H1 (cell line): ENCODE measurements around the gene SNTG2. TPM values are rescaled to one million over a fixed set of nuclear protein-coding genes. Genes with fewer than 3 reads are reported as not detected.

Experiments
- EZH2 ChIP-seq: fragments of 200-600 bp; sonication (generic); IDR thresholded peaks from 2 replicates; pipeline ENCODE4 v1.7.1; 2012; ENCODE audit warnings: low read depth, mild to moderate bottlenecking, moderate library complexity, low read length, inconsistent platforms; ENCODE audit not compliant: severe bottlenecking
- TAF7 ChIP-seq: optimal IDR thresholded peaks from 2 replicates; pipeline ENCODE3; 2011; ENCODE audit warnings: low read depth, mild to moderate bottlenecking, inconsistent platforms, low read length, moderate library complexity, borderline replicate concordance
- polyA plus RNA-seq, 7 experiments: library from polyadenylated mRNA; depleted of rRNA in 3 of 7; stranded (reverse) in 5 of 7; unstranded in 2 of 7; fragments of >200 nt in 5 of 7; fragments of 200-250 nt in 2 of 7; gene quantifications; 1 replicate in 5 of 7; 2 replicates in 1 of 7; 4 replicates in 1 of 7; pipeline versions ENCODE4 v1.2.1 to v1.2.3, GENCODE V29; 2011 to 2013; ENCODE audit warnings: missing spikeins in 2 of 7, mixed read lengths in 2 of 7
- total RNA-seq: library from RNA; stranded (reverse); fragmentation: NEBNext Ultra II Directional; extraction: Animal tissue kit (Norgen Biotek cat#: 25700); gene quantifications from 2 replicates; pipeline ENCODE4 v1.2.1, GENCODE V29; 2021
- TF ChIP-seq, protein P1 (sequence below): IDR thresholded peaks from 2 replicates; pipeline ENCODE4 v1.6.1; 2012; ENCODE audit warnings: low read length, inconsistent platforms
- TF ChIP-seq, protein P2 (sequence below), 3 experiments: IDR thresholded peaks; 1 replicate in 2 of 3; 2 replicates in 1 of 3; pipeline versions ENCODE4 v1.5.1 to v1.6.1; 2011; ENCODE audit warnings: low read length in 3 of 3, mild to moderate bottlenecking in 3 of 3, inconsistent platforms in 2 of 3, low read depth in 1 of 3, moderate library complexity in 1 of 3; ENCODE audit not compliant: insufficient read depth in 1 of 3; ENCODE audit errors: control extremely low read depth in 1 of 3

Gene SNTG2
- total and polyA plus RNA-seq, 2 of the 8 experiments (the other 6 are each of a cell fraction or from before 2014, with no cell fraction given): 6.6 to 18.1 TPM

DNA sequence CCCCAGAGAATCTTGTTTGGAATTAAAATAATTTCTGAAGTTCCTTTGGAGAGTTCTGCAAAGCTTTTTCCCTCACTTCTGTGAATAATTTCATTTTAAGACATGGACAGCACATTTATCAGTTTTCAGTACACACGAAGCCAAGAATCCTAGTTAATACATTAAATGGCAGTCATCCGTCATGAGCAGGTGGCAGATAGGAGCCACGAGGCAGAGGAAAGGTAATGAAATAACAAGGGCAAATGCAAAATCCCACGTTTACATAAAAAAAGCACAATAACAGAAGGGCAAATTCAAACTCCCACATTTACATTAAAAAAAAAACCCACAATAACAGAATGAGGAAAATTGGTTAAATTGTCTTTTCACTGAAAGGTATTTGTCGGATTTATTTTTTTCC is 25.9 kb upstream of the SNTG2 start (continued):
- TF ChIP-seq, protein P1, sequence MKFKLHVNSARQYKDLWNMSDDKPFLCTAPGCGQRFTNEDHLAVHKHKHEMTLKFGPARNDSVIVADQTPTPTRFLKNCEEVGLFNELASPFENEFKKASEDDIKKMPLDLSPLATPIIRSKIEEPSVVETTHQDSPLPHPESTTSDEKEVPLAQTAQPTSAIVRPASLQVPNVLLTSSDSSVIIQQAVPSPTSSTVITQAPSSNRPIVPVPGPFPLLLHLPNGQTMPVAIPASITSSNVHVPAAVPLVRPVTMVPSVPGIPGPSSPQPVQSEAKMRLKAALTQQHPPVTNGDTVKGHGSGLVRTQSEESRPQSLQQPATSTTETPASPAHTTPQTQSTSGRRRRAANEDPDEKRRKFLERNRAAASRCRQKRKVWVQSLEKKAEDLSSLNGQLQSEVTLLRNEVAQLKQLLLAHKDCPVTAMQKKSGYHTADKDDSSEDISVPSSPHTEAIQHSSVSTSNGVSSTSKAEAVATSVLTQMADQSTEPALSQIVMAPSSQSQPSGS: no peak
- TF ChIP-seq EZH2 (no peak), TAF7 (no peak)
- TF ChIP-seq, protein P2, sequence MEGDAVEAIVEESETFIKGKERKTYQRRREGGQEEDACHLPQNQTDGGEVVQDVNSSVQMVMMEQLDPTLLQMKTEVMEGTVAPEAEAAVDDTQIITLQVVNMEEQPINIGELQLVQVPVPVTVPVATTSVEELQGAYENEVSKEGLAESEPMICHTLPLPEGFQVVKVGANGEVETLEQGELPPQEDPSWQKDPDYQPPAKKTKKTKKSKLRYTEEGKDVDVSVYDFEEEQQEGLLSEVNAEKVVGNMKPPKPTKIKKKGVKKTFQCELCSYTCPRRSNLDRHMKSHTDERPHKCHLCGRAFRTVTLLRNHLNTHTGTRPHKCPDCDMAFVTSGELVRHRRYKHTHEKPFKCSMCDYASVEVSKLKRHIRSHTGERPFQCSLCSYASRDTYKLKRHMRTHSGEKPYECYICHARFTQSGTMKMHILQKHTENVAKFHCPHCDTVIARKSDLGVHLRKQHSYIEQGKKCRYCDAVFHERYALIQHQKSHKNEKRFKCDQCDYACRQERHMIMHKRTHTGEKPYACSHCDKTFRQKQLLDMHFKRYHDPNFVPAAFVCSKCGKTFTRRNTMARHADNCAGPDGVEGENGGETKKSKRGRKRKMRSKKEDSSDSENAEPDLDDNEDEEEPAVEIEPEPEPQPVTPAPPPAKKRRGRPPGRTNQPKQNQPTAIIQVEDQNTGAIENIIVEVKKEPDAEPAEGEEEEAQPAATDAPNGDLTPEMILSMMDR (IDR thresholded peaks at IDR 0.05; ENCODE audit: control extremely low read depth in 1 of 3, insufficient read depth in 1 of 3, low read depth in 1 of 3, low read length in 3 of 3): no peak
